Naive thymus-derived CD4-positive, alpha-beta T cell (primary cell): Measurements from ENCODE around the gene RNF157. TPM values are rescaled to one million over a fixed set of nuclear protein-coding genes. Genes with fewer than 3 reads are reported as not detected.

Source experiments
- ATAC-seq: fragments of 150-1000 bp; cut with Tn5 transposase; 2 replicates; pipeline ENCODE4 v1.10.0; 2021; ENCODE audit warnings: mild to moderate bottlenecking, moderate library complexity
- CTCF ChIA-PET: fragments of 350-600 bp; sonication (Branson Sonifier 250); formaldehyde crosslinking; loops from one replicate; lab custom pipeline; 2021; ENCODE audit warnings: antibody characterized with exemption; lab: Charles Lee
- POLR2A ChIA-PET: fragments of 350-600 bp; sonication (Branson Sonifier 250); formaldehyde crosslinking; loops from one replicate; lab custom pipeline; 2021; ENCODE audit warnings: antibody characterized with exemption, inconsistent platforms; lab: Charles Lee
- DNase-seq, 9 donors: peaks; one replicate each; pipeline versions ENCODE4 v3.0.0 to v3.0.0-alpha.2; 2020 to 2022; ENCODE audit warnings: mixed read lengths in 1 of 9
- H3K27ac ChIP-seq: one replicate; pipeline ENCODE4 v1.7.0; 2013; ENCODE audit warnings: mild to moderate bottlenecking, low read depth, low read length, moderate library complexity
- H3K27me3 ChIP-seq, 2 donors: one replicate each; pipeline ENCODE4 v1.7.0; 2013; ENCODE audit warnings: low read length in 2 of 2, mild to moderate bottlenecking in 2 of 2, moderate library complexity in 2 of 2; ENCODE audit not compliant: control insufficient read depth in 2 of 2, insufficient read depth in 2 of 2
- H3K36me3 ChIP-seq, 3 experiments: 1 replicate in 2 of 3; 2 replicates in 1 of 3; pipeline ENCODE4 v1.7.0; 2013; ENCODE audit warnings: low read length in 3 of 3, mild to moderate bottlenecking in 3 of 3, moderate library complexity in 1 of 3; ENCODE audit not compliant: insufficient read depth in 3 of 3, control insufficient read depth in 2 of 3
- H3K4me1 ChIP-seq, 2 donors: one replicate each; pipeline ENCODE4 v1.7.0; 2013; ENCODE audit warnings: low read length in 2 of 2, mild to moderate bottlenecking in 2 of 2, moderate library complexity in 1 of 2; ENCODE audit not compliant: control insufficient read depth in 2 of 2, insufficient read depth in 2 of 2
- H3K4me3 ChIP-seq: 2 replicates; pipeline ENCODE4 v1.7.0; 2013; ENCODE audit warnings: mild to moderate bottlenecking, low read length
- H3K9me3 ChIP-seq, 3 experiments: 1 replicate in 2 of 3; 2 replicates in 1 of 3; pipeline ENCODE4 v1.7.0; 2013; ENCODE audit warnings: low read length in 3 of 3; ENCODE audit not compliant: control insufficient read depth in 2 of 3
- H3K27ac Mint-ChIP-seq, 9 donors: one replicate each; pipeline ENCODE4 v1.8.0; 2020 to 2022; ENCODE audit warnings: mixed read lengths in 9 of 9, mild to moderate bottlenecking in 8 of 9, moderate library complexity in 5 of 9, inconsistent platforms in 2 of 9
- H3K27me3 Mint-ChIP-seq, 5 donors: one replicate each; pipeline ENCODE4 v1.8.0; 2021 to 2022; ENCODE audit warnings: mixed read lengths in 5 of 5, mild to moderate bottlenecking in 1 of 5
- H3K36me3 Mint-ChIP-seq, 5 donors: one replicate each; pipeline ENCODE4 v1.8.0; 2020 to 2022; ENCODE audit warnings: mixed read lengths in 5 of 5, mild to moderate bottlenecking in 3 of 5, inconsistent platforms in 1 of 5
- H3K4me1 Mint-ChIP-seq, 7 donors: one replicate each; pipeline ENCODE4 v1.8.0; 2020 to 2022; ENCODE audit warnings: mixed read lengths in 7 of 7, mild to moderate bottlenecking in 3 of 7, inconsistent platforms in 1 of 7
- H3K4me3 Mint-ChIP-seq, 10 donors: one replicate each; pipeline ENCODE4 v1.8.0; 2020 to 2022; ENCODE audit warnings: mild to moderate bottlenecking in 10 of 10, mixed read lengths in 10 of 10, moderate library complexity in 6 of 10, inconsistent platforms in 2 of 10
- H3K9me3 Mint-ChIP-seq, 11 donors: one replicate each; pipeline ENCODE4 v1.8.0; 2020 to 2022; ENCODE audit warnings: mixed read lengths in 11 of 11, mild to moderate bottlenecking in 4 of 11, inconsistent platforms in 1 of 11, moderate library complexity in 1 of 11
- intact Hi-C, 2 donors: fragments of 100-400 bp; cut with micrococcal nuclease; formaldehyde crosslinking; loops; one replicate each; pipeline ENCODE4 v1.15.1; 2023
- polyA plus RNA-seq, 2 donors: library from polyadenylated mRNA; unstranded; fragments of 300-500 nt; fragmentation: Illumina TruSeq; gene quantifications; one replicate each; pipeline ENCODE4 v1.2.3, GENCODE V29; 2021
- total RNA-seq, 6 experiments: library from RNA in 5 of 6; stranded (reverse) in 5 of 6; gene quantifications; 1 replicate in 5 of 6; 2 replicates in 1 of 6; pipeline ENCODE4 v1.2.3 and lab custom pipeline; 2021 to 2026

RNF157 gene
- total and polyA plus RNA-seq, 7 experiments from 2014 or later, result 10.4 to 96.3 (median 50.6) TPM

- Histone ChIP-seq H3K9me3 (no peaks in the 10 kb centered on the region), H3K27ac (peak overlapping the region; percentile 73), H3K4me1 (peaks cover 15 to 54% of the 10 kb centered on the region in 2 donors), H3K36me3 (no peaks in the 10 kb centered on the region), H3K4me3 (peak overlapping the region; percentile 70), H3K27me3 (no peaks in the 10 kb centered on the region)
- peaks cover 0 to 3% (median 0%) of the 10 kb centered on the region in 11 donors for H3K9me3 Mint-ChIP-seq
- POLR2A ChIA-PET, result interaction anchor here (0.9 to 10.1 kb wide), 11 partner anchors 10 to 89 kb away, joined by 3 to 375 read pairs (median 4); partner anchors contain the start of gene UBALD2
- H3K27ac Mint-ChIP-seq, result peak overlapping the region; percentile 83 to 96 (median 92)
- H3K4me1 Mint-ChIP-seq, result peaks cover 32 to 83% (median 77%) of the 10 kb centered on the region in 7 donors
- intact Hi-C loops, result no loop called here
- H3K4me3 Mint-ChIP-seq, result peak overlapping the region; percentile 86 to 97 (median 94)
- peaks cover 0 to 28% (median 3%) of the 10 kb centered on the region in 5 donors for H3K36me3 Mint-ChIP-seq
- H3K27me3 Mint-ChIP-seq, result peaks cover 0 to 4% (median 0%) of the 10 kb centered on the region in 5 donors
- DNase-seq, result no peak
- CTCF ChIA-PET, result interaction anchor here (0.6 to 1.0 kb wide), 6 partner anchors 21 to 952 kb away, joined by 3 to 6 read pairs (median 4); partner anchors contain the start of gene SLC25A19
- no peak for ATAC-seq
Observed at GRCh38 chr17:76241204-76241538, 878 bp upstream of the RNF157 start.

- CTCF ChIA-PET, result no interaction called here
- no peaks in the 10 kb centered on the region for H3K27me3 ChIP-seq
Observed at GRCh38 chr17:76239538-76240274, 587 bp downstream of the RNF157 start.

GRCh38 chr17:76238847-76239537 lies 1.3 kb downstream of the RNF157 start:
- DNase-seq, result no peak
- no peak for ATAC-seq
- Histone ChIP-seq H3K4me1 (peaks cover 12 to 32% of the 10 kb centered on the region in 2 donors), H3K27me3 (no peaks in the 10 kb centered on the region), H3K9me3 (no peaks in the 10 kb centered on the region), H3K36me3 (no peaks in the 10 kb centered on the region), H3K27ac (peak overlapping the region; percentile 78), H3K4me3 (no peak overlapping the region)
- POLR2A ChIA-PET, result interaction anchor here (0.6 to 3.8 kb wide), 20 partner anchors 8 to 108 kb away, joined by 3 to 26 read pairs (median 8); partner anchors contain the start of gene UBALD2
- intact Hi-C loops, result loop anchor here (2.0 to 5.0 kb wide), 3 partner anchors 20 to 46 kb away; no protein-coding TSS in a partner anchor
- peaks cover 0 to 3% (median 0%) of the 10 kb centered on the region in 11 donors for H3K9me3 Mint-ChIP-seq
- peak overlapping the region; percentile 79 to 92 (median 88) for H3K27ac Mint-ChIP-seq
- peaks cover 0 to 4% (median 0%) of the 10 kb centered on the region in 5 donors for H3K27me3 Mint-ChIP-seq
- H3K36me3 Mint-ChIP-seq, result peaks cover 0 to 33% (median 4%) of the 10 kb centered on the region in 5 donors
- H3K4me3 Mint-ChIP-seq, result peak overlapping the region; percentile 84 to 96 (median 88)
- CTCF ChIA-PET, result interaction anchor here (0.8 to 2.6 kb wide), 6 partner anchors 40 to 116 kb away, joined by 3 to 11 read pairs (median 3); no protein-coding TSS in a partner anchor
- H3K4me1 Mint-ChIP-seq, result peaks cover 23 to 73% (median 69%) of the 10 kb centered on the region in 7 donors

More at GRCh38 chr17:76239538-76240274, 587 bp downstream of the RNF157 start:
- ATAC-seq, result no peak
- peaks cover 0 to 4% (median 0%) of the 10 kb centered on the region in 5 donors for H3K27me3 Mint-ChIP-seq
- H3K4me1 Mint-ChIP-seq, result peaks cover 27 to 74% (median 69%) of the 10 kb centered on the region in 7 donors
- H3K4me3 Mint-ChIP-seq, result peak overlapping the region; percentile 84 to 96 (median 88)
- Histone ChIP-seq H3K4me3 (peak overlapping the region; percentile 54), H3K36me3 (no peaks in the 10 kb centered on the region), H3K27ac (peak overlapping the region; percentile 78), H3K9me3 (no peaks in the 10 kb centered on the region), H3K4me1 (peaks cover 9 to 39% of the 10 kb centered on the region in 2 donors)
- intact Hi-C loops, result loop anchor here (1.0 to 5.0 kb wide), 4 partner anchors 21 to 47 kb away; no protein-coding TSS in a partner anchor
- peaks cover 0 to 3% (median 0%) of the 10 kb centered on the region in 11 donors for H3K9me3 Mint-ChIP-seq
- POLR2A ChIA-PET, result interaction anchor here (1.1 to 10.1 kb wide), 12 partner anchors 10 to 88 kb away, joined by 3 to 375 read pairs (median 13); partner anchors contain the start of gene UBALD2
- DNase-seq, result peak in 3 of 9 donors; percentile 13 to 38 (median 17)
- H3K36me3 Mint-ChIP-seq, result peaks cover 0 to 30% (median 3%) of the 10 kb centered on the region in 5 donors
- peak overlapping the region; percentile 79 to 92 (median 88) for H3K27ac Mint-ChIP-seq

- Histone ChIP-seq H3K27ac (peak overlapping the region; percentile 15), H3K36me3 (no peaks in the 10 kb centered on the region), H3K4me3 (no peak overlapping the region), H3K27me3 (no peaks in the 10 kb centered on the region), H3K9me3 (no peaks in the 10 kb centered on the region), H3K4me1 (peaks cover 12 to 22% of the 10 kb centered on the region in 2 donors)
- peak overlapping the region; percentile 65 to 88 (median 82) for H3K27ac Mint-ChIP-seq
- ChIA-PET CTCF (interaction anchor here (0.6 to 2.6 kb wide), 11 partner anchors 26 to 117 kb away, joined by 3 to 11 read pairs (median 3); no protein-coding TSS in a partner anchor), POLR2A (interaction anchor here (0.6 to 3.8 kb wide), 24 partner anchors 9 to 433 kb away, joined by 3 to 26 read pairs (median 6); partner anchors contain the start of gene UBALD2)
- peaks cover 0 to 4% (median 0%) of the 10 kb centered on the region in 5 donors for H3K27me3 Mint-ChIP-seq
- H3K4me1 Mint-ChIP-seq, result peaks cover 26 to 71% (median 66%) of the 10 kb centered on the region in 7 donors
- DNase-seq (peak in 1 of 9 donors; percentile 17), ATAC-seq (no peak)
- H3K9me3 Mint-ChIP-seq, result peaks cover 0 to 3% (median 0%) of the 10 kb centered on the region in 11 donors
- H3K36me3 Mint-ChIP-seq, result peaks cover 0 to 33% (median 4%) of the 10 kb centered on the region in 5 donors
- peak overlapping the region; percentile 84 to 96 (median 88) for H3K4me3 Mint-ChIP-seq
- intact Hi-C loops, result loop anchor here (2.0 to 5.0 kb wide), 3 partner anchors 19 to 45 kb away; no protein-coding TSS in a partner anchor
Observed at GRCh38 chr17:76237859-76238313, 2.4 kb downstream of the RNF157 start.

- no peak overlapping the region for H3K4me3 Mint-ChIP-seq
- H3K27me3 ChIP-seq, result no peaks in the 10 kb centered on the region
- ATAC-seq (no peak), DNase-seq (no peak)
- peaks cover 11 to 14% of the 10 kb centered on the region in 2 donors for H3K4me1 ChIP-seq
- no peak overlapping the region for H3K27ac ChIP-seq
- H3K27ac Mint-ChIP-seq, result peak overlapping the region in 6 of 9 donors; percentile 20 to 75 (median 56)
- H3K36me3 Mint-ChIP-seq, result peaks cover 0 to 40% (median 7%) of the 10 kb centered on the region in 5 donors
- ChIA-PET POLR2A (interaction anchor here (0.8 to 3.8 kb wide), 8 partner anchors 10 to 44 kb away, joined by 3 to 26 read pairs (median 16); partner anchors contain the start of gene UBALD2), CTCF (interaction anchor here (2.6 kb wide), 1 partner anchor 43 kb away, joined by 11 read pairs; no protein-coding TSS in a partner anchor)
- intact Hi-C loops, result loop anchor here in 1 of 2 donors (5.0 kb wide), 1 partner anchor 36 kb away; no protein-coding TSS in a partner anchor
- H3K27me3 Mint-ChIP-seq, result peaks cover 0 to 4% (median 0%) of the 10 kb centered on the region in 5 donors
- H3K36me3 ChIP-seq, result no peaks in the 10 kb centered on the region
- H3K9me3 Mint-ChIP-seq, result peaks cover 0 to 2% (median 0%) of the 10 kb centered on the region in 11 donors
- peaks cover 31 to 71% (median 61%) of the 10 kb centered on the region in 7 donors for H3K4me1 Mint-ChIP-seq
- H3K9me3 ChIP-seq, result no peaks in the 10 kb centered on the region
- H3K4me3 ChIP-seq, result no peak overlapping the region
Observed at GRCh38 chr17:76236603-76237002, 3.7 kb downstream of the RNF157 start.
